CD4-positive, alpha-beta T cell treated with Interleukin-15 for 4 hours (primary cell): Measurements from ENCODE around the gene LATS2.

Experiments used
- DNase-seq: peaks from one replicate; pipeline ENCODE4 v3.0.0-alpha.2; 2020; ENCODE audit warnings: low spot score

Gene LATS2

GRCh38 chr13:21015284-21015683 is 46.1 kb downstream of the LATS2 start:
- no peak for DNase-seq

DNA sequence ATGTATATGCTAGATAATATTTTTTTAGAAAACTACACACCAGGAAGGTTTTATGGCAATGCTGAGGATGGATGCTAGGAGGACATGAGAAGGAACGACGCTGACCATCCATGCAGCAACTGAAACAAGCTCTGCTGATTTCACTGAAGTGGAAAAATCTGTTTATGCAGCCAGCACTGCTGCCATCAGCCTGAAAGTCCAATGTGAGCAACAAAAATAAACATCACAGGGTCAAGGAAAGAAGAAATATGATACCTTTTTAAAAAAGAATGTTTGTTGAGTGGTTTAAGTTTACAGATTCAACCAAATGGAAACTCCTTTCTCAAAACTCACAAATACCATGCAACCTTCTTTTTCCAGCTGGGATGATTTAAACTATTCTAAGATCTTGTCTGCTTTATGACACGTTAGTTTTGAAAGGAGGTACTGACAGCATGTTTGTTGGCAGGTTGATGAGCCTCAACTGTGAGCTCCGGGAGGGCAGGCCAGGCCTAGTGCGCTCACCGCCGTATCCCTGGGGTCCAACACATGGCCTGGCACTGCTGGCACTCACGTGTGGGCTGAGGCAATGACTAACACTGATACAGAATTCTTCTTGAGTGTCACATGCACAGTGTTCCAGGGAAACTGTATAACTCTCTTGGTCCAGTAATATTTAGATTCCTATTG is 46.8 kb downstream of the LATS2 start:
- no peak for DNase-seq

DNA sequence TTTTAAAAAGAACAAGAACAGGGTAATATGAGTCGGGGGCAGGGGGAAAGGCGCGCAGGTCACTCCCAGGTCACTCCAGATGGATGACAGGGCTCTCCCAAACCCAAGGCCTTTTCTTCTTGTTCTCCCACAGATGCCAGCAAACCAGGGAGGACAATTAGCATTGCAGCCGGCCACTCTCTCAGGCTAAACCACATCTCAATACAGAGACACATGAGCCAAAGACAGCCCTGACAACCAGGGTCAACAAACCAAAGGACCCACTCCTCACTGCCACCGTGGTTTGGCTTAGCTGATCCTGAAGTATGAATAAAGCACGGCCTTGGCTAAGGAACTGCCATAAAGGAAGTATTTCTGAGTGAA is 47.3 kb downstream of the LATS2 start:
- DNase-seq = no peak

DNA sequence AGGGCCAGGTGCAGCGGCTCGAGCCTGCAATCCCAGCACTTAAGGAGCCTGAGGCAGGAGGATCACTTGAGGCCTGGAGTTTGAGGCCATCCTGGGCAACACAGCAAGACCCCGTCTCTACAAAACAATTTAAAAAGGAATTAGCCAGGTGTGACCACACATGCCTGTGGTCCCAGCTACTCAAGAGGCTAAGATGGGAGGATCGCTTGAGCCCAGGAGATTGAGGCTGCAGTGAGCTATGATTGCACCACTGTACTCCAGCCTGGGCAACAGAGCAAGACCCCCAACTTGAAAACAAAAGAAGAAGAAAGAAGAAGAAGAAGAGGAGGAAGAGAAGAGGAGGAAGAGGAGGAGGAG is 47.7 kb downstream of the LATS2 start:
- no peak for DNase-seq

- DNase-seq = no peak
These were observed 48.3 kb downstream of the LATS2 start for GRCh38 chr13:21012841-21013681.

DNA sequence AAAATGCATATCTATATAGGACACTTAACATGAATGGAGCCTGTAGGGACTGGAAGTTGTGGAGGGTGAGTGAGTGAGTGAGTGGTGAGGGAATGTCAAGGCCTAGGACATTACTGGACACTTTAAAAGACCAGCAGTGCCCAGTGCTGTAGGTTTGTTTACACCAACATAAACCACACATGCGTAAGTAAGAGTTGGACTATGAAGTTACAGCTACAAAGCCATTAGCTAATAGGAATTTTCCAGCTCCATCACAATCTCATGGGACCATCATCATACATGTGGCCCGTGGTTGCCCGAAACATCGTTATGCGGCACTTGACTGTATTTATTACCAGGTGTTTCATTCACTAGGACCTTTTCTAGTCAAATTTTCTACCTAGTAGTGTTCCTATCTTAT is 49.2 kb downstream of the LATS2 start:
- DNase-seq = no peak

- no peak for DNase-seq
These were observed 50.0 kb downstream of the LATS2 start for GRCh38 chr13:21011378-21011777.

DNA sequence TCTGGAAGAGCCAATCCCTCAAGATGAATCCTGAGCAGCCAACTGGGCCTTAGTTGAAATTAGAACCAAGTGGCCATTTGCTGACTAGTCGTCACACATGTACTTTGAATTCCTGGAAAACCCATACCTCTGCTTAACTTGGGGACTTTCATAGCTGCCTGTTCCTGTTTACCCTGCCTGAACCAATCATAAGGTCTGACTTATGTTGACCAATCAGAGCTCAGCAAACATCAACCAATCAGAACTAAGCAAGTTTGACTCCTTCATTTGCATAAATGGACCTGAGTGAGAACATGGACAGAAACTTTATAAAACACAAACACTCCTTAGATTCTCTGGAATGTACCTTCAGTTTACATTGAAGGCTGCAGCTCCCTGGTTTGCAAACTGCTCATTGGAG is 50.8 kb downstream of the LATS2 start:
- no peak for DNase-seq

GRCh38 chr13:21009036-21009435 is 52.4 kb downstream of the LATS2 start:
- DNase-seq = no peak

DNA sequence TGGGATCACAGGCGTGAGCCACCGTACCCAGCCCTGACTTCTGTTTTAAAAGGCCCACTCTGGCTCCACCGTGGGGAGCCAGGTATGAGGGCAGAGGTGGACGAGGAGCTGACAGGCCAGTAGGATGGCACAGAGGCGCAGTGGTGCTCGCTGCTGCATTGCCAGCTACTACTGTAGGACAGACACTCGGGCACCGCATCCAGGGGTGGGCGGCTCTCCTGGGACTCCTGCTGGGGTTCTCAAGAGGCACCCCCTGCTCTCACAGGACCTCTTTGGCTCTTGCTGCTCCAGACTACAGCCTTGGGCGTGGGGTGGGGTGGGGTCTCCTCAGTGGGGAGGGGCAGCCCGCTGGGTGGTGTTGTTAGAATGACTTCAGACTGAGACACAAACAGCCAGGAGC is 53.4 kb downstream of the LATS2 start:
- DNase-seq = no peak

GRCh38 chr13:21006141-21007005 is 55.0 kb downstream of the LATS2 start:
- DNase-seq = no peak

DNA sequence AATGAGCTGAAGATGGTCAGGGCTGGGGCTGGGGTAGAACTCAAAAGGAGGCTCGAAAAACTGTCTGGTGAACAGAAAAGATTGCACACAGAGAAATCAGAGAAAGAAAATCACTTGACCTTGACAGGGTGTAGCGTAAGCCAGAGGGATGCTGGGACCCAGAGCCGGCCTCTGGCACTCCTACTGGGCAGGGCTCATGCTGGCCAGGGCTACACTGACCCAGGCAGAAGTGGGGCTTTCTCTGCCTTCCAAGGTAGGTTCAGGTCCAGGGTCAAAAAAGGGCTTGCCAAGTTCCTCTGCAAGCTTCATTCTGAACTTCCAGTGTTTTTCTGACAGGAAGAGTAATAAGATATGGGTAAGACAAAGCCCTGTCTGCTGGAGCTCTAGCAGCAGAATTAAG is 56.2 kb downstream of the LATS2 start:
- no peak for DNase-seq

DNA sequence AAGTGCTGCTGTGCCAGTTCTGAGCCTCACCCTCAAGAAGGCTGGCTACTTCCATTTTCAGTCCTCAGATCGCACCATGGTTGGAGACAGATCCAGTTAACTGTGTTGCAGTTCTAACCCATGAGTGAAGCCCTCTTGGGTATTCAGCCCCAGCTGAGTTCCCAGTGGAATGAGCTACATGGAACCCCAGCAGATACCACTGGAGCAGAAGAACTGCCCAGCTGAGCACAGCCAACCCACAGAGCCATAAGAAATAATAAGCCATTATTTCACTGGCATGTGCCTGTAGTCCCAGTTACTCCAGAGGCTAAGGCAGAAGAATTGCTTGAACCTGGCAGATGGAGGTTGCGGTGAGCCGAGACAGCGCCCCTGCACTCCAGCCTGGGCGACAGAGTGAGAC is 59.9 kb downstream of the LATS2 start:
- no peak for DNase-seq

DNA sequence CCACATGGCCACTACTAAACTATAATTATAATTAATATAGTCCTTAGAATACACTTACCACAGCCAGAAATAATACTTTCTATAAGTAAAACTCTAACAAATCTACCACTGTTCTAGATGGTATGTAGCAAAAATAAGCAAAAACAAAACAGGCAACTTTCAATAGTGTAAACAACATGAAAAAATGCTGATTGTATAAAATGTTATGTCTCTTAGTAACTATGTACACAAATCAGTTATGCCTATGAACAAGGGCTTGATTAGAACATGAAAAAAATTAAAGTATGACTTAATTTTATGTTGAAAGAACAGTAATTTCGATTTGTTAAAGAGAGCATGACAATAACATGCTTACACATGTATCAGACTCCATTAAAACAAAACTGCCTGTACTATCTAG is 60.7 kb downstream of the LATS2 start:
- no peak for DNase-seq

DNA sequence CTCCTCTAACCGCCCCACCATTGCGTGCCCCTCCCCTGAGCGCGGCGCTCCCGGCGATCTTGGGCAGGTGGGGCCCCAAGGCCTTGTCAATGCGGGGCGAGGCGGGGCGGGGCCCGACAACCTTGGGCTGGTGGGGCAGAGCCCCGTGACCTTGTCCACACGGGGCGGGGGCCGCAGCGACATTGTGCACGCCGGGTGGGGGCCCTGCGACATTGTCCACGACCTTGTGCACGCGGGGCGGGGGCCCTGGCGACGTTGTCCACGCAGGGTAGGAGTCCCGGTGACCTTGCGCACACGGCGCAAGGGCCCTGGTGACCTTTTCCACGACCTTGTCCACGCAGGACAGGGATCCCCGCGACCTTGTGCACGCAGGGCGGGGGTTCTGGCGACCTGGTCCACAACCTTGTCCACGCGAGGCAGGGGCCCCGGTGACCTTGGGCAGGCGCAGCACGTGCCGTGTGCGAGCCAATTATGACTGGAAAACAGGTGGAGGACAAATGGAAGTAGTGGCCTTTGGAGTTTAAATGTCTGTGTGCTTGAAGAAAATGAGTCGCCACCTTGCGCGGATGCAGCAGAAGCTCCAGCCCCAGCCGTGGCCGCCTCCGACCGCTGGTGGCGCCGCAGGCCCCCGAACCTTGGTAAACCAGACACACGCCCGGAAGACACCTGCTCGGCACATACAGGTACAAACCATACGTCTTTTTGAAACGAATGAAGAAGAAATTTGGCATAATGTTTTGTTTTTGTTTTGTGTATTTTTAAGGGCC is 62.6 kb downstream of the LATS2 start:
- no peak for DNase-seq

DNA sequence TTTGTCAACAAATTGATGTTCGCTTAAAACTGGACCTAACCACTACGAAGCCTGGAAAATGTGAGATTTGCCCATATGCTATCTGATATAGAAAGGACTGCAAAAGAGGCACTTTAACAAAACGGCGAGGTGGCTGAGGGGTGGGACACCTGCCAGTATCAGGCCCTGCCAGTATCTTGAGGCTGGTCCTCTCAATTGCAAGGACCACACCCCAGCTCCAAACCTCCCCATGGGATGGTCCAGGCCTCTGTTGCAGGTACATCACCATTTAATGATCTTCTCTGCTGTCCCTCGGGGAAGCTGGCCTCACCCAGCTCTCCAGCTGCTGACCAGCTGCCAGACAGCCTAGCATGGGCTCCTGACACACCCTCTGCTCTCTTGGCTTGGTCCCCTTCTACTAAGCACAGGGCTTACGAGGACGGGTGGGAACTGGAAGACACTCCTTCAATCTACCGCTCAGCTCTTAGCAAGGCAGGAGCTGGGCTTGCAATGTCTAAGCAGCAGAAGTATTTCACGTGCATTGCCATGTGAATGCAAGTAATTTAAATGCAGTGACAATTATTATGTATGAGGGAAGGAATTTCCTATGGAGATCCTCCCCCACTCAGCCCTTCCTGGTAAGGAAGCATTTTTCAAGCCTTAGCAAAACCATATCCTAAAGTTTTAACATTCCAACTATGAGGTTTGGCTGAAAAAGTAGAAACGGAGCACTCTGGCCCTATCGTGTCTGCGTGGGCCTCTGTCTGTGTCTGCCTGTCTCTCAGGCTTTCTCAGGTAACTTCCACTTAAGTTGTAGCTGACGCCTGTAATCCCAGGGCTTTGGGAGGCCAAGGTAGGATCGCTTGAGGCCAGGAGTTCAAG is 63.9 kb downstream of the LATS2 start:
- DNase-seq = no peak

- DNase-seq = no peak
These were observed 66.0 kb downstream of the LATS2 start for GRCh38 chr13:20995245-20995838.

- DNase-seq = no peak
These were observed 67.0 kb downstream of the LATS2 start for GRCh38 chr13:20994441-20994821.

- no peak for DNase-seq
These were observed 67.5 kb downstream of the LATS2 start for GRCh38 chr13:20993661-20994440.

DNA sequence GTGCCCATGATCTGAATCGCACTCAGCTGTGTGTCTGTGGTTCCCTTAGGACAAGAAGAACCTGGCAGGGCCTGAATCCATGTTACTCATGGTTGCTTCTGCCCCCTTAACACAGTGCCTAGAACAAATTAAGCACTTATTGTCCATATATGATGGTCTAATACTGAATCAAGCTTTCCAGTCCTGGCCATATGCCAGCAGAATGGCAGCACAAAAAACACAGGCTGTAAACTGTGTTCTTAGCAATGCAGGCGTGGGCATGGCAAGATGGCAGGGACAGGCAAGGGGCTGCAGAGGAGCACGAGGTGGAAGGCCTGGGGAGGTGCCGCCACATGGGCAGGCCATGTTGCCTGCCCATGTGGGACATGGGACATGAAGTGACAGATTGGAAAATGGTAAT is 68.2 kb downstream of the LATS2 start:
- no peak for DNase-seq
